Suprapubic skin (tissue), 4 donors: Measurements from ENCODE around the gene ZNF514.

Experiments
- CTCF ChIP-seq, 2 donors: fragments of 200-600 bp in 1 of 2; fragments of 450-650 bp in 1 of 2; sonication (generic) in 1 of 2; IDR thresholded peaks; one replicate each; pipeline ENCODE4 v1.5.1; 2016 to 2019; ENCODE audit warnings: antibody characterized with exemption in 2 of 2, mild to moderate bottlenecking in 1 of 2, moderate library complexity in 1 of 2
- EP300 ChIP-seq: sonication (generic); formaldehyde crosslinking; IDR thresholded peaks from one replicate; pipeline ENCODE4 v1.6.1; 2017; ENCODE audit warnings: antibody characterized with exemption
- POLR2A ChIP-seq, 2 donors: fragments of 450-650 bp; IDR thresholded peaks; one replicate each; pipeline ENCODE4 v1.6.1; 2017; ENCODE audit warnings: antibody characterized with exemption in 2 of 2, mild to moderate bottlenecking in 2 of 2, moderate library complexity in 2 of 2
- POLR2AphosphoS5 ChIP-seq, 3 donors: sonication (generic); formaldehyde crosslinking; IDR thresholded peaks; one replicate each; pipeline ENCODE4 v1.6.1; 2017; ENCODE audit warnings: antibody characterized with exemption in 3 of 3

- TF ChIP-seq CTCF (IDR thresholded peaks at IDR 0.05) (no peak), POLR2AphosphoS5 (IDR thresholded peaks at IDR 0.05) (no peak), EP300 (no peak), POLR2A (IDR thresholded peaks at IDR 0.05) (no peak)
Observed at GRCh38 chr2:95166065-95166763, 6.6 kb upstream of the ZNF514 start.
